GM12891 (cell line): ENCODE measurements around the gene CADM2.
"Not testable (repeated sequence)": the region's sequence is repeated elsewhere in the genome, so short reads cannot be mapped to it uniquely, and the experiment has no call there.

Experiments used
- POLR2A ChIP-seq: IDR thresholded peaks from 2 replicates; pipeline ENCODE4 v1.6.1; 2011; ENCODE audit warnings: low read depth, low read length, control low read depth
- POLR2AphosphoS5 ChIP-seq: IDR thresholded peaks from 2 replicates; pipeline ENCODE4 v1.6.1; 2011; ENCODE audit warnings: low read depth, low read length, control low read depth

DNA sequence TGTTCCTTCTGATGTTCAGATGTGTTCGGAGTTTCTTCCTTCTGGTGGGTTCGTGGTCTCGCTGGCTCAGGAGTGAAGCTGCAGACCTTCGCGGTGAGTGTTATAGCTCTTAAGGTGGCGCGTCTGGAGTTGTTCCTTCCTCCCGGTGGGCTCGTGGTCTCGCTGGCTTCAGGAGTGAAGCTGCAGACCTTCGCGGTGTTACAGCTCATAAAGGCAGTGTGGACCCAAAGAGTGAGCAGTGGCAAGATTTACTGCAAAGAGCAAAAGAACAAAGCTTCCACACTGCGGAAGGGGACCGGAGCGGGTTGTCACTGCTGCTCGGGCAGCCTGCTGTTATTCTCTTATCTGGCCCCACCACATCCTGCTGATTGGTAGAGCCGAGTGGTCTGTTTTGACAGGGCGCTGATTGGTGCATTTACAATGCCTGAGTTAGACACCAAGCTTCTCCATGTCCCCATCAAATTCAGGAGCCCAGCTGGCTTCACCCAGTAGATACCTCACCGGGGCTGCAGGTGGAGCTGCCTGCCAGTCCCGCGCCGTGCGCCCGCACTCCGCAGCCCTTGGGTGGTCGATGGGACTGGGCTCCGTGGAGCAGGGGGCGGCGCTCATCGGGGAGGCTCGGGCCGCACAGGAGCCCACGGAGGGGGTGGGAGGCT lies 545.5 kb downstream of the CADM2 start:
- not testable (repeated sequence) for TF ChIP-seq POLR2A, POLR2AphosphoS5
